GM12891 (cell line): ENCODE results near the gene ZNF532.

Experiments used
- PAX5 ChIP-seq: IDR thresholded peaks from 2 replicates; pipeline ENCODE4 v1.6.1; 2011; ENCODE audit warnings: low read length, moderate library complexity, mild to moderate bottlenecking; ENCODE audit not compliant: insufficient read depth, severe bottlenecking
- POLR2A ChIP-seq: IDR thresholded peaks from 2 replicates; pipeline ENCODE4 v1.6.1; 2011; ENCODE audit warnings: low read depth, low read length, control low read depth
- POLR2AphosphoS5 ChIP-seq: IDR thresholded peaks from 2 replicates; pipeline ENCODE4 v1.6.1; 2011; ENCODE audit warnings: low read depth, low read length, control low read depth
- SPI1 ChIP-seq: IDR thresholded peaks from 2 replicates; pipeline ENCODE4 v1.6.1; 2011; ENCODE audit warnings: low read depth, low read length, control low read depth
- TAF1 ChIP-seq: IDR thresholded peaks from 2 replicates; pipeline ENCODE4 v1.6.1; 2011; ENCODE audit warnings: low read depth, low read length, control low read depth

GRCh38 chr18:59033359-59033758 is 168.7 kb downstream of the ZNF532 start:
- TF ChIP-seq TAF1 (no peak), POLR2A (no peak), POLR2AphosphoS5 (no peak), PAX5 (no peak), SPI1 (no peak)
